Neural progenitor cell (in vitro differentiated cells): ENCODE data around the gene GON4L. TPM values are rescaled to one million over a fixed set of nuclear protein-coding genes. Genes with fewer than 3 reads are reported as not detected.

Source experiments
- DNase-seq: peaks from one replicate; pipeline ENCODE4 v3.0.0-alpha.2; 2016; ENCODE audit warnings: low spot score
- H2AFZ ChIP-seq: fragments of 200-600 bp; sonication (generic); replicated peaks from 2 replicates; pipeline ENCODE4 v1.6.1; 2016; ENCODE audit warnings: antibody characterized with exemption
- H3F3A ChIP-seq: fragments of 200-600 bp; sonication (generic); 2 replicates; pipeline ENCODE4 v1.6.1; 2016; ENCODE audit warnings: antibody characterized with exemption, low read depth
- H3K27ac ChIP-seq: fragments of 200-600 bp; sonication (generic); 2 replicates; pipeline ENCODE4 v1.5.1; 2016; ENCODE audit warnings: mild to moderate bottlenecking
- H3K27me3 ChIP-seq: fragments of 200-600 bp; sonication (generic); 2 replicates; pipeline ENCODE4 v1.6.1; 2016; ENCODE audit warnings: mild to moderate bottlenecking, moderate library complexity
- H3K36me3 ChIP-seq: fragments of 200-600 bp; sonication (generic); 2 replicates; pipeline ENCODE4 v1.5.1; 2016
- H3K4me1 ChIP-seq: fragments of 200-600 bp; sonication (generic); 2 replicates; pipeline ENCODE4 v1.6.1; 2016; ENCODE audit warnings: mixed run types
- H3K4me2 ChIP-seq: fragments of 200-600 bp; sonication (generic); 2 replicates; pipeline ENCODE4 v1.6.1; 2016
- H3K4me3 ChIP-seq: fragments of 200-600 bp; sonication (generic); 2 replicates; pipeline ENCODE4 v1.5.1; 2016
- H3K79me2 ChIP-seq: fragments of 200-600 bp; sonication (generic); 2 replicates; pipeline ENCODE4 v1.6.1; 2016; ENCODE audit warnings: low read depth
- H3K9ac ChIP-seq: fragments of 200-600 bp; sonication (generic); 2 replicates; pipeline ENCODE4 v1.6.1; 2016
- H3K9me3 ChIP-seq: fragments of 200-600 bp; sonication (generic); 2 replicates; pipeline ENCODE4 v1.5.1; 2016; ENCODE audit warnings: low read depth
- H4K20me1 ChIP-seq: fragments of 200-600 bp; sonication (generic); 2 replicates; pipeline ENCODE4 v1.6.1; 2016; ENCODE audit warnings: low read depth
- H3K27ac Mint-ChIP-seq: 3 replicates; pipeline ENCODE4 v1.8.0; 2021; ENCODE audit warnings: mixed read lengths
- H3K27me3 Mint-ChIP-seq: 2 replicates; pipeline ENCODE4 v1.8.0; 2022; ENCODE audit warnings: low read depth, mild to moderate bottlenecking, inconsistent platforms, moderate library complexity, mixed read lengths; ENCODE audit not compliant: insufficient read depth
- H3K36me3 Mint-ChIP-seq: 3 replicates; pipeline ENCODE4 v1.8.0; 2021; ENCODE audit warnings: mixed read lengths
- H3K4me1 Mint-ChIP-seq: 3 replicates; pipeline ENCODE4 v1.8.0; 2021; ENCODE audit warnings: mixed read lengths
- H3K4me3 Mint-ChIP-seq: 3 replicates; pipeline ENCODE4 v1.8.0; 2021; ENCODE audit warnings: mild to moderate bottlenecking, moderate library complexity, mixed read lengths
- H3K9me3 Mint-ChIP-seq: 3 replicates; pipeline ENCODE4 v1.8.0; 2020; ENCODE audit warnings: mixed read lengths
- CTCF ChIP-seq: fragments of 200-600 bp; sonication (generic); IDR thresholded peaks from 2 replicates; pipeline ENCODE4 v1.5.1; 2017; ENCODE audit warnings: antibody characterized with exemption, mild to moderate bottlenecking
- EZH2 ChIP-seq: fragments of 200-600 bp; sonication (generic); IDR thresholded peaks from 2 replicates; pipeline ENCODE4 v1.6.1; 2017; ENCODE audit warnings: antibody characterized with exemption, mild to moderate bottlenecking, moderate library complexity
- EZH2phosphoT487 ChIP-seq: fragments of 200-600 bp; sonication (generic); IDR thresholded peaks from 2 replicates; pipeline ENCODE4 v1.6.1; 2017; ENCODE audit warnings: antibody characterized with exemption
- total RNA-seq: library from RNA; depleted of rRNA; stranded (reverse); fragments of >200 nt; gene quantifications from 2 replicates; pipeline ENCODE4 v1.2.3, GENCODE V29; 2015; ENCODE audit warnings: low replicate concordance

GON4L gene
- total RNA-seq, result 31.4 and 41.8 TPM in 2 replicates

- peaks cover 22% of the 10 kb centered on the region for H3K36me3 Mint-ChIP-seq
- H3K4me1 Mint-ChIP-seq, result peaks cover 35% of the 10 kb centered on the region
- peaks cover 6% of the 10 kb centered on the region for H3K4me1 ChIP-seq
- peak within 1 kb of the TSS; percentile 96 for H3K4me2 ChIP-seq
- H2AFZ ChIP-seq, result peak within 1 kb of the TSS; percentile 95
- peak within 1 kb of the TSS; percentile 94 for H3K27ac Mint-ChIP-seq
- H3F3A ChIP-seq, result peaks cover 22% of the 10 kb centered on the region
- H4K20me1 ChIP-seq, result no peaks in the 10 kb centered on the region
- H3K9me3 ChIP-seq, result no peaks in the 10 kb centered on the region
- no peaks in the 10 kb centered on the region for H3K27me3 Mint-ChIP-seq
- peak; percentile 92 for DNase-seq
- TF ChIP-seq EZH2 (no peak), EZH2phosphoT487 (no peak), CTCF (no peak)
- H3K36me3 ChIP-seq, result no peaks in the 10 kb centered on the region
- peaks cover 50% of the 10 kb centered on the region for H3K79me2 ChIP-seq
- peak within 1 kb of the TSS; percentile 82 for H3K4me3 ChIP-seq
- H3K27me3 ChIP-seq, result peaks cover 19% of the 10 kb centered on the region
- H3K9ac ChIP-seq, result peak within 1 kb of the TSS; percentile 70
- H3K27ac ChIP-seq, result no peak within 1 kb of the TSS
- peak within 1 kb of the TSS; percentile 98 for H3K4me3 Mint-ChIP-seq
- H3K9me3 Mint-ChIP-seq, result no peaks in the 10 kb centered on the region
Observed at GRCh38 chr1:155856975-155857930, at the start of gene GON4L. TSS of gene GON4L (minus strand) at chr1:155857214. CDS start at chr1:155853780, 3,434 bp downstream.

GRCh38 chr1:155904261-155904660, 47.2 kb upstream of the GON4L start:
- H3K36me3 Mint-ChIP-seq, result peaks cover 21% of the 10 kb centered on the region
- no peaks in the 10 kb centered on the region for H3K27me3 ChIP-seq
- H3K4me3 ChIP-seq, result no peak overlapping the region
- H3K27ac Mint-ChIP-seq, result no peak overlapping the region
- no peak overlapping the region for H3K4me3 Mint-ChIP-seq
- H3K9ac ChIP-seq, result no peak overlapping the region
- H3K4me1 Mint-ChIP-seq, result no peaks in the 10 kb centered on the region
- no peaks in the 10 kb centered on the region for H3K4me1 ChIP-seq
- no peak for DNase-seq
- H3K79me2 ChIP-seq, result peaks cover 11% of the 10 kb centered on the region
- TF ChIP-seq CTCF (no peak), EZH2 (no peak), EZH2phosphoT487 (no peak)
- no peak overlapping the region for H2AFZ ChIP-seq
- no peaks in the 10 kb centered on the region for H3K9me3 Mint-ChIP-seq
- H4K20me1 ChIP-seq, result no peaks in the 10 kb centered on the region
- H3K4me2 ChIP-seq, result no peak overlapping the region
- peaks cover 6% of the 10 kb centered on the region for H3K27me3 Mint-ChIP-seq
- H3K27ac ChIP-seq, result no peak overlapping the region
- H3K9me3 ChIP-seq, result no peaks in the 10 kb centered on the region
- peaks cover under 1% of the 10 kb centered on the region for H3F3A ChIP-seq
- H3K36me3 ChIP-seq, result peaks cover 22% of the 10 kb centered on the region

- Histone ChIP-seq H3K27me3 (no peaks in the 10 kb centered on the region), H2AFZ (no peak overlapping the region)
- TF ChIP-seq EZH2 (no peak), EZH2phosphoT487 (no peak), CTCF (no peak)
Observed at GRCh38 chr1:155900161-155900560, 43.1 kb upstream of the GON4L start.

More at GRCh38 chr1:155900161-155900560, 43.1 kb upstream of the GON4L start:
- no peak overlapping the region for H3K4me2 ChIP-seq
- H3K4me1 ChIP-seq, result no peaks in the 10 kb centered on the region
- H3K36me3 ChIP-seq, result peaks cover 24% of the 10 kb centered on the region
- no peaks in the 10 kb centered on the region for H3K4me1 Mint-ChIP-seq
- no peak overlapping the region for H3K4me3 ChIP-seq
- no peaks in the 10 kb centered on the region for H3K79me2 ChIP-seq
- no peaks in the 10 kb centered on the region for H3K9me3 Mint-ChIP-seq
- no peak overlapping the region for H3K27ac ChIP-seq
- DNase-seq, result no peak
- no peak overlapping the region for H3K27ac Mint-ChIP-seq
- H4K20me1 ChIP-seq, result peaks cover 3% of the 10 kb centered on the region
- H3K9ac ChIP-seq, result no peak overlapping the region
- peaks cover 24% of the 10 kb centered on the region for H3K36me3 Mint-ChIP-seq
- no peaks in the 10 kb centered on the region for H3K9me3 ChIP-seq
- H3K27me3 Mint-ChIP-seq, result peaks cover 2% of the 10 kb centered on the region
- H3F3A ChIP-seq, result peaks cover 8% of the 10 kb centered on the region
- H3K4me3 Mint-ChIP-seq, result no peak overlapping the region
